Sigmoid colon (tissue), 7 donors: ENCODE data around the gene SFRP2. TPM values are rescaled to one million over a fixed set of nuclear protein-coding genes. Genes with fewer than 3 reads are reported as not detected.

Experiments used
- DNase-seq: peaks from one replicate; pipeline ENCODE4 v3.0.0-alpha.2; 2019
- H3K27ac ChIP-seq, 4 donors: fragments of 200-600 bp; sonication (generic); one replicate each; pipeline ENCODE4 v1.5.1; 2016 to 2019; ENCODE audit warnings: mild to moderate bottlenecking in 1 of 4
- H3K27me3 ChIP-seq, 3 donors: fragments of 200-600 bp; sonication (generic); one replicate each; pipeline ENCODE4 v1.5.1; 2019; ENCODE audit warnings: mild to moderate bottlenecking in 1 of 3
- H3K36me3 ChIP-seq, 4 donors: fragments of 200-600 bp; sonication (generic); one replicate each; pipeline ENCODE4 v1.5.1; 2016 to 2019
- H3K4me1 ChIP-seq, 4 donors: fragments of 200-600 bp; sonication (generic); one replicate each; pipeline ENCODE4 v1.5.1; 2017 to 2019
- H3K4me3 ChIP-seq, 4 donors: fragments of 200-600 bp; sonication (generic); one replicate each; pipeline ENCODE4 v1.5.1; 2017 to 2019; ENCODE audit warnings: mild to moderate bottlenecking in 2 of 4, moderate library complexity in 1 of 4
- H3K9me3 ChIP-seq, 4 donors: fragments of 200-600 bp in 3 of 4; sonication (generic) in 3 of 4; one replicate each; pipeline versions ENCODE4 v1.5.1 to v1.6.1; 2013 to 2019
- EP300 ChIP-seq, 4 donors: sonication (generic); formaldehyde crosslinking; IDR thresholded peaks; one replicate each; pipeline ENCODE4 v1.6.1; 2017; ENCODE audit warnings: antibody characterized with exemption in 4 of 4
- POLR2A ChIP-seq, 2 donors: fragments of 450-650 bp; IDR thresholded peaks; one replicate each; pipeline ENCODE4 v1.6.1; 2016; ENCODE audit warnings: antibody characterized with exemption in 2 of 2, mild to moderate bottlenecking in 2 of 2, moderate library complexity in 2 of 2
- POLR2AphosphoS5 ChIP-seq, 4 donors: sonication (generic); formaldehyde crosslinking; IDR thresholded peaks; one replicate each; pipeline ENCODE4 v1.6.1; 2017; ENCODE audit warnings: antibody characterized with exemption in 4 of 4
- WGBS, 2 donors: extraction: QIAGEN DNeasy Blood & Tissue Kit; methylation state at CpG; one replicate each; pipeline ENCODE4 v1.1.7; 2013; 5-methylcytosine and 5-hydroxymethylcytosine counted together
- intact Hi-C: fragments of 100-400 bp; cut with DNase I; formaldehyde crosslinking; loops from one replicate; pipeline ENCODE4 v1.15.1; 2023
- polyA plus RNA-seq, 3 donors: library from polyadenylated mRNA; stranded (reverse); fragments of 200-250 nt; gene quantifications; one replicate each; pipeline ENCODE4 v1.2.3, GENCODE V29; 2013
- total RNA-seq, 4 donors: library from RNA; depleted of rRNA; stranded (reverse); fragments of >200 nt; gene quantifications; one replicate each; pipeline ENCODE4 v1.1.0, GENCODE V29; 2016
- TF ChIP-seq, protein P1 (sequence below), 4 experiments: fragments of 450-650 bp in 3 of 4; fragments of 200-600 bp in 1 of 4; IDR thresholded peaks; one replicate each; pipeline ENCODE4 v1.5.1; 2016 to 2019; ENCODE audit warnings: antibody characterized with exemption in 4 of 4, mild to moderate bottlenecking in 3 of 4, moderate library complexity in 2 of 4
- donor health status: healthy with polysubstance abuse.
- donor health status: Bipolar disorder and iron deficiency.
- donor health status: healthy.

The SFRP2 gene
- total and polyA plus RNA-seq, 7 donors, result 2.0 to 64.8 (median 25.4) TPM; not detected in 1

DNA sequence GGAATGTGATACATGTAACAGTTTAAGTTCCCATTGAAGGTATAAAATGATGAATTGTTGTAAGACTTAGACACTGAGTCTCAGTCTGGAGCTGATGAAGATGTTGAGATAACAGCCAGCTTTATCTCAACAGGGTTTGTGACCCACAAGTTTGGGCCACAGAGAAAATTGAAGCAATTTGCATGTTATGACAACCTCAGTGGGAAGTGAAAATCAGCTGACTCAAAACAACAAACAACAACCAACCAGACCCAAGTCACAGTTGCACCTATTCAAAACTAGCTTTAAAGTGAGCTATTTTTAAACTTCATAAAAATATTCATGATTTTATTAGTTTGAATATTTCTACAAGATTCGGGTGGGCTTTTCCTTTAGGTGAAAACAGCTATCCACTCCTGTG is 8.0 kb downstream of the SFRP2 start:
- Histone ChIP-seq H3K27me3 (peaks cover 0 to 2% (median 0%) of the 10 kb centered on the region in 3 donors), H3K4me1 (no peaks in the 10 kb centered on the region), H3K4me3 (no peak overlapping the region), H3K9me3 (no peaks in the 10 kb centered on the region), H3K27ac (no peak overlapping the region), H3K36me3 (no peaks in the 10 kb centered on the region)
- WGBS, 2 donors, result 78 to 79% methylated on average over 1 of the region's 1 CpG
- intact Hi-C loops, result no loop called here
- no peak for DNase-seq
- TF ChIP-seq EP300 (IDR thresholded peaks at IDR 0.05), result no peak
- no peak for TF ChIP-seq POLR2AphosphoS5 (IDR thresholded peaks at IDR 0.05)
- TF ChIP-seq POLR2A (IDR thresholded peaks at IDR 0.05), result no peak
- TF ChIP-seq, protein P1, sequence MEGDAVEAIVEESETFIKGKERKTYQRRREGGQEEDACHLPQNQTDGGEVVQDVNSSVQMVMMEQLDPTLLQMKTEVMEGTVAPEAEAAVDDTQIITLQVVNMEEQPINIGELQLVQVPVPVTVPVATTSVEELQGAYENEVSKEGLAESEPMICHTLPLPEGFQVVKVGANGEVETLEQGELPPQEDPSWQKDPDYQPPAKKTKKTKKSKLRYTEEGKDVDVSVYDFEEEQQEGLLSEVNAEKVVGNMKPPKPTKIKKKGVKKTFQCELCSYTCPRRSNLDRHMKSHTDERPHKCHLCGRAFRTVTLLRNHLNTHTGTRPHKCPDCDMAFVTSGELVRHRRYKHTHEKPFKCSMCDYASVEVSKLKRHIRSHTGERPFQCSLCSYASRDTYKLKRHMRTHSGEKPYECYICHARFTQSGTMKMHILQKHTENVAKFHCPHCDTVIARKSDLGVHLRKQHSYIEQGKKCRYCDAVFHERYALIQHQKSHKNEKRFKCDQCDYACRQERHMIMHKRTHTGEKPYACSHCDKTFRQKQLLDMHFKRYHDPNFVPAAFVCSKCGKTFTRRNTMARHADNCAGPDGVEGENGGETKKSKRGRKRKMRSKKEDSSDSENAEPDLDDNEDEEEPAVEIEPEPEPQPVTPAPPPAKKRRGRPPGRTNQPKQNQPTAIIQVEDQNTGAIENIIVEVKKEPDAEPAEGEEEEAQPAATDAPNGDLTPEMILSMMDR (IDR thresholded peaks at IDR 0.05), result no peak

DNA sequence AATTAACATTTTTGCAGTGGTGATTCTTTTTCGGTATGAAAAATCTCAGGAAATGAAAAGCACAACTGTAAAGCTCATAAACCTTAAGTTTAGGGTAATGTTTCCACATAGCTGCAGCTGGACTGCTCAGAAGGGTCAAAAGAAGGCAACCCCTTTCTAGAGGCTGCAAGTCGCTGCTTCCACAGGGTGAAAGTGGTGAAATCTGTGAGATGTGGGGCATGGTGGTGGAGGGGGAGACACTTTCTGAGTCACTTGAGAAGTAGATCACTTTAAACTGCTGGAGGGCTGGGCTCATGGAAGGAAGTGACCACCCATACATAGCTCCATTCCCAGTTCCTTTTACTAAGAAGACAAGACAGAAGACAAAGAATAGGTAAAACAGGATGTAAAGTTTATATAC is 8.7 kb downstream of the SFRP2 start:
- H3K27ac ChIP-seq, result no peak overlapping the region
- no peaks in the 10 kb centered on the region for H3K27me3 ChIP-seq
- no peak for DNase-seq
- H3K9me3 ChIP-seq, result no peaks in the 10 kb centered on the region
- no peaks in the 10 kb centered on the region for H3K36me3 ChIP-seq
- intact Hi-C loops, result no loop called here
- WGBS, 2 donors, result 61 to 66% methylated on average over 2 of the region's 2 CpGs
- H3K4me3 ChIP-seq, result no peak overlapping the region
- no peaks in the 10 kb centered on the region for H3K4me1 ChIP-seq
- TF ChIP-seq EP300 (IDR thresholded peaks at IDR 0.05) (no peak), POLR2A (IDR thresholded peaks at IDR 0.05) (no peak), POLR2AphosphoS5 (IDR thresholded peaks at IDR 0.05) (no peak)
- TF ChIP-seq, protein P1 (IDR thresholded peaks at IDR 0.05), result no peak

DNA sequence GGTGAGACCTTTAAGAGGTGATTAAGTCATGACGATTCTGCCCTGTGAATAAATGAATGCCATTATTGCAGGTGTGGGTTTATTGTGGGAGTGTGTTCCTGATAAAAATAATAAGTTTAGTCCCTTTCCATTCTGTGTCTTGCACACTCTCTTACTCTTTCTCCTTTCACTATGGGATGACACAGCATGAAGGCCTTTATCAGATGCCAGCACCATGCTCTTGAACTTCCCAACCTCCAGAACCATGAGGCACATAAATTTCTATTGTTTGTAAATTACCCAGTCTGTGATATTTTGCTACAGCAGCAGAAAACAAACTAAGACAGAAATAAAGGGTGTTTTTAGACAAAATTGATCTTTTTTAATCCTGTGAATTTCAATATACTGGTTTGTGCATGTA is 10.5 kb downstream of the SFRP2 start:
- intact Hi-C loops, result no loop called here
- H3K4me3 ChIP-seq, result no peak overlapping the region
- no peak for TF ChIP-seq POLR2A (IDR thresholded peaks at IDR 0.05)
- TF ChIP-seq, protein P1 (IDR thresholded peaks at IDR 0.05), result no peak
- no peak for TF ChIP-seq EP300 (IDR thresholded peaks at IDR 0.05)
- TF ChIP-seq POLR2AphosphoS5 (IDR thresholded peaks at IDR 0.05), result no peak
- DNase-seq, result no peak
- no peaks in the 10 kb centered on the region for H3K36me3 ChIP-seq
- no peaks in the 10 kb centered on the region for H3K27me3 ChIP-seq
- no peak overlapping the region for H3K27ac ChIP-seq
- H3K4me1 ChIP-seq, result no peaks in the 10 kb centered on the region
- H3K9me3 ChIP-seq, result no peaks in the 10 kb centered on the region
- WGBS, 2 donors, result 78 to 86% methylated on average over 1 of the region's 1 CpG

DNA sequence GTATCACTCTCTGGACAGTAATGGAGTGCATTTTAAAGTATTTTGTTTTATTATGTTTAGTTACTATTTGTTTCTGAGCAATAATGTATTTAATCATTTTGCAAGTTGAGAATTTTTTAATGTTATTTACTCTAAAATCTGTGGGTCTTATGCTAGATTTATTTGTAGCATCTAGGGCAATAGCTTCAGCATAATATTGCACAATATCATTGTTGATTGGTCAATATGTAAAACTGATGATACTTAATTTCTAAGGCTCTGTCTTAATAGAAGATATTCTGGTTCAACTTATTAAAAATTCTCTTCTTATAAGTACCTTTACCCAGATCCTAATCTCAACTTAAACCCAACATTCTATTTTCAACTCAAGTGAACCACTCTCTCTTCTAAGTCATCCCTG is 11.5 kb downstream of the SFRP2 start:
- no peaks in the 10 kb centered on the region for H3K4me1 ChIP-seq
- TF ChIP-seq POLR2A (IDR thresholded peaks at IDR 0.05) (no peak), POLR2AphosphoS5 (IDR thresholded peaks at IDR 0.05) (no peak), EP300 (IDR thresholded peaks at IDR 0.05) (no peak)
- TF ChIP-seq, protein P1 (IDR thresholded peaks at IDR 0.05), result no peak
- intact Hi-C loops, result no loop called here

DNA sequence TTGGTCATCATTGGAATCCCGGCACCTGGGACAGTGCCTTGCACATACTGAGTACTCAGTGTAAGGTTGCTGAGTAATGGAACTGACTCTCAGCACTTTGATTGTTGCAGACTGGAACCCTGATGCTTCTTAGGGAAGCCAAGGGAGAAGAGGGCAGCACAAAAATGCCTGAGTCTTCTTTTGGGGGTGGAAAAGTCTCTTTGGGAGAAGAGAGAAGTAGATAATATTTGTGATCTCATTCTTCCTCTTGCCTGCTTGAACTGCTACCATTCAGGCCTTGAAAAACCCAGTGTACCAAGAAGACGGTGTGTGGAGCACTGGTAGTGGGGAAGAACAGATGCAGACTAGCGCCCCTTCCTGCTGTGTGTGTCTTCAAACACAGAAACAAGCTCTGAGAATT is 12.3 kb downstream of the SFRP2 start:
- TF ChIP-seq POLR2A (IDR thresholded peaks at IDR 0.05) (no peak), POLR2AphosphoS5 (IDR thresholded peaks at IDR 0.05) (no peak), EP300 (IDR thresholded peaks at IDR 0.05) (no peak)
- TF ChIP-seq, protein P1 (IDR thresholded peaks at IDR 0.05), result no peak
- Histone ChIP-seq H3K9me3 (no peaks in the 10 kb centered on the region), H3K36me3 (no peaks in the 10 kb centered on the region), H3K4me3 (no peak overlapping the region), H3K27ac (no peak overlapping the region), H3K27me3 (no peaks in the 10 kb centered on the region), H3K4me1 (no peaks in the 10 kb centered on the region)
- intact Hi-C loops, result no loop called here
- 89 to 92% methylated on average over 3 of the region's 3 CpGs for WGBS, 2 donors
- DNase-seq, result no peak

More for the DNA sequence above, 11.5 kb downstream of the SFRP2 start:
- no peaks in the 10 kb centered on the region for H3K36me3 ChIP-seq
- no peak overlapping the region for H3K4me3 ChIP-seq
- no peaks in the 10 kb centered on the region for H3K27me3 ChIP-seq
- no peak for DNase-seq
- no peaks in the 10 kb centered on the region for H3K9me3 ChIP-seq
- H3K27ac ChIP-seq, result no peak overlapping the region
